SK-N-SH (cell line): ENCODE data around the gene KIAA0513. TPM values are rescaled to one million over a fixed set of nuclear protein-coding genes. Genes with fewer than 3 reads are reported as not detected.

Experiments used
- CTCF ChIA-PET: fragments of 300-600, 350-600 bp; formaldehyde crosslinking; extraction: SDS; loops from one replicate; lab custom pipeline; 2021; lab: Yijun Ruan, JAX
- POLR2A ChIA-PET: fragments of 350-600 bp; sonication (Branson Sonifier 250); formaldehyde crosslinking; extraction: SDS; loops from one replicate; lab custom pipeline; 2020; ENCODE audit warnings: antibody characterized with exemption, inconsistent platforms; lab: Yijun Ruan, JAX
- DNase-seq: peaks from one replicate; pipeline ENCODE4 v3.0.0; 2012
- H2AFZ ChIP-seq: fragments of 200-600 bp; sonication (generic); 2 replicates; pipeline ENCODE4 v1.8.1; 2016; ENCODE audit warnings: antibody characterized with exemption, mild to moderate bottlenecking, low read depth
- H3F3A ChIP-seq: fragments of 200-600 bp; sonication (generic); replicated peaks from 2 replicates; pipeline ENCODE3; 2016; ENCODE audit warnings: antibody characterized with exemption, mild to moderate bottlenecking; ENCODE audit not compliant: insufficient read depth
- H3K27ac ChIP-seq, 2 experiments: fragments of 200-500 bp in 1 of 2; fragments of 200-600 bp in 1 of 2; sonication (Bioruptor generic) in 1 of 2; sonication (generic), shearing (Covaris generic) in 1 of 2; 2 replicates each; pipeline versions ENCODE4 v1.5.1 to v1.6.1; 2014 to 2016; ENCODE audit warnings: low read depth in 2 of 2, inconsistent platforms in 1 of 2, low read length in 1 of 2, mild to moderate bottlenecking in 1 of 2, mixed read lengths in 1 of 2
- H3K27me3 ChIP-seq: fragments of 200-600 bp; sonication (generic), shearing (Covaris generic); 2 replicates; pipeline ENCODE4 v1.6.1; 2016; ENCODE audit warnings: mixed run types; ENCODE audit not compliant: insufficient read depth
- H3K36me3 ChIP-seq, 2 experiments: fragments of 200-500 bp in 1 of 2; fragments of 200-600 bp in 1 of 2; sonication (Bioruptor generic) in 1 of 2; sonication (generic) in 1 of 2; replicated peaks in 1 of 2; 2 replicates each; pipeline versions ENCODE3 to v1.5.1; 2014 to 2016; ENCODE audit warnings: low read length in 1 of 2, mild to moderate bottlenecking in 1 of 2; ENCODE audit not compliant: insufficient read depth in 2 of 2, control insufficient read depth in 1 of 2
- H3K4me1 ChIP-seq, 2 experiments: fragments of 200-500 bp in 1 of 2; fragments of 200-600 bp in 1 of 2; sonication (Bioruptor generic) in 1 of 2; sonication (generic), shearing (Covaris generic) in 1 of 2; 2 replicates each; pipeline versions ENCODE4 v1.5.1 to v1.6.1; 2014 to 2016; ENCODE audit warnings: low read depth in 1 of 2, low read length in 1 of 2, mixed run types in 1 of 2; ENCODE audit not compliant: insufficient read depth in 2 of 2, control insufficient read depth in 1 of 2
- H3K4me2 ChIP-seq: fragments of 200-600 bp; sonication (generic), shearing (Covaris generic); 2 replicates; pipeline ENCODE4 v1.6.1; 2017; ENCODE audit warnings: mixed run types
- H3K4me3 ChIP-seq, 2 experiments: fragments of 200-500 bp in 1 of 2; fragments of 200-600 bp in 1 of 2; sonication (Bioruptor generic) in 1 of 2; sonication (generic), shearing (Covaris generic) in 1 of 2; 2 replicates each; pipeline versions ENCODE4 v1.5.1 to v1.8.1; 2014 to 2016; ENCODE audit warnings: low read depth in 2 of 2, inconsistent platforms in 1 of 2, low read length in 1 of 2, mild to moderate bottlenecking in 1 of 2, mixed read lengths in 1 of 2, moderate library complexity in 1 of 2
- H3K79me2 ChIP-seq: fragments of 200-600 bp; sonication (generic); 2 replicates; pipeline ENCODE4 v1.8.1; 2017; ENCODE audit warnings: mild to moderate bottlenecking; ENCODE audit not compliant: insufficient read depth
- H3K9ac ChIP-seq: fragments of 200-600 bp; sonication (generic); 2 replicates; pipeline ENCODE4 v1.6.1; 2017; ENCODE audit warnings: mixed run types
- H3K9me2 ChIP-seq: fragments of 200-600 bp; sonication (generic); 2 replicates; pipeline ENCODE4 v1.6.1; 2017; ENCODE audit warnings: mixed run types
- H3K9me3 ChIP-seq: fragments of 200-600 bp; sonication (generic); 2 replicates; pipeline ENCODE4 v1.6.1; 2017; ENCODE audit warnings: mixed run types, mild to moderate bottlenecking, moderate library complexity
- H4K20me1 ChIP-seq: fragments of 200-600 bp; sonication (generic); 2 replicates; pipeline ENCODE4 v1.6.1; 2017; ENCODE audit warnings: mild to moderate bottlenecking, mixed run types; ENCODE audit not compliant: insufficient read depth
- EP300 ChIP-seq, 2 experiments: IDR thresholded peaks; 2 replicates each; pipeline versions ENCODE4 v1.4.0 to v1.6.1; 2012; ENCODE audit warnings: borderline replicate concordance in 1 of 2, low read depth in 1 of 2, low read length in 1 of 2
- EZH2phosphoT487 ChIP-seq: fragments of 200-600 bp; sonication (generic); IDR thresholded peaks from 2 replicates; pipeline ENCODE4 v1.6.1; 2017; ENCODE audit warnings: low read depth, mixed run types, mild to moderate bottlenecking, antibody characterized with exemption, moderate library complexity, borderline replicate concordance
- FOSL2 ChIP-seq: IDR thresholded peaks from 2 replicates; pipeline ENCODE4 v1.4.0; 2012; ENCODE audit warnings: low read depth, mild to moderate bottlenecking, moderate library complexity, borderline replicate concordance
- FOXJ3 ChIP-seq: sonication (generic); formaldehyde crosslinking; IDR thresholded peaks from 2 replicates; pipeline ENCODE4 v1.5.1; 2020; ENCODE audit warnings: mild to moderate bottlenecking, missing genetic modification reagents
- GABPA ChIP-seq: IDR thresholded peaks from 2 replicates; pipeline ENCODE4 v1.4.0; 2012; ENCODE audit warnings: low read depth, mild to moderate bottlenecking
- GATA2 ChIP-seq: sonication (generic); formaldehyde crosslinking; IDR thresholded peaks from 2 replicates; pipeline ENCODE4 v1.5.0; 2020; ENCODE audit warnings: mild to moderate bottlenecking, missing genetic modification reagents
- IRF3 ChIP-seq: fragments of 150-350 bp; IDR thresholded peaks from 2 replicates; pipeline ENCODE4 v1.6.1; 2016; ENCODE audit warnings: mild to moderate bottlenecking, low read depth, low read length
- JUND ChIP-seq: IDR thresholded peaks from 2 replicates; pipeline ENCODE4 v1.4.0; 2012
- RXRA ChIP-seq: IDR thresholded peaks from 2 replicates; pipeline ENCODE4 v1.4.0; 2012; ENCODE audit warnings: low read depth, mild to moderate bottlenecking, borderline replicate concordance
- SIN3A ChIP-seq: IDR thresholded peaks from 2 replicates; pipeline ENCODE4 v1.6.1; 2012; ENCODE audit warnings: low read depth, mild to moderate bottlenecking, low read length, moderate library complexity, borderline replicate concordance
- SMC3 ChIP-seq: IDR thresholded peaks from 2 replicates; pipeline ENCODE4 v1.6.1; 2012; ENCODE audit warnings: low read depth, low read length, improper control_type of control experiment
- TCF12 ChIP-seq: IDR thresholded peaks from 2 replicates; pipeline ENCODE4 v1.4.0; 2012
- TEAD4 ChIP-seq: IDR thresholded peaks from 2 replicates; pipeline ENCODE4 v1.4.0; 2012; ENCODE audit warnings: mild to moderate bottlenecking, borderline replicate concordance; ENCODE audit not compliant: insufficient read depth
- ZBTB33 ChIP-seq: IDR thresholded peaks from 2 replicates; pipeline ENCODE4 v1.4.0; 2012; ENCODE audit warnings: low read depth, borderline replicate concordance
- WGBS: methylation state at CpG from one replicate; pipeline ENCODE4 v1.1.6; 2017; ENCODE audit warnings: low lambda C conversion rate; 5-methylcytosine and 5-hydroxymethylcytosine counted together
- polyA plus RNA-seq, 3 experiments: library from polyadenylated mRNA; depleted of rRNA; stranded (reverse); fragments of >200 nt; gene quantifications; 2 replicates each; pipeline ENCODE4 v1.2.3, GENCODE V29; 2012
- TF ChIP-seq, protein P1 (sequence below): IDR thresholded peaks from 2 replicates; pipeline ENCODE4; 2012
- TF ChIP-seq, protein P2 (sequence below): IDR thresholded peaks from 2 replicates; pipeline ENCODE4 v1.4.0; 2012; ENCODE audit warnings: low read depth
- TF ChIP-seq, protein P3 (sequence below): fragments of 150-350 bp; IDR thresholded peaks from 2 replicates; pipeline ENCODE4 v1.6.1; 2017; ENCODE audit warnings: antibody characterized with exemption, low read length, low read depth, borderline replicate concordance

The KIAA0513 gene
- polyA plus RNA-seq, 1 of the 3 experiments (the other 2 are of a cell fraction), result 6.5 TPM

DNA sequence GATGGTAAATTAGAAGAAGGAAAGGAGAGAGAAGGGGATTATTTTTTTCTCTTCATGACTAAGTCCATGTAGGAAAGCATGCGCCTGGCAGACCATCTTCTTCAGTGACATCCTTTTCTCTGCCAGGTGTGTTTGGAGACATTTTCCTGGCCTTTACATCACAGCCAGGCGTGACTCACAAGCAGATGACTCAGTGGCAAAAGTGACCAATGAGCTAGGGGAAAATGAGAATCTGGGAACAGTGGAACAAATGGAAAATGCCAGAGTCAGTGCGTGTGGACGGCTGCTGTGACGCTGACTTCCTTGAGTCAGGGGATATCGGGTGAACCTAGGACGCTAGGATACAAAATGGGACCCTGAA is 9.4 kb downstream of the KIAA0513 start:
- DNase-seq, result no peak
- Histone ChIP-seq H2AFZ (no peak overlapping the region), H3K9ac (no peak overlapping the region), H3K79me2 (no peaks in the 10 kb centered on the region), H3K9me3 (no peaks in the 10 kb centered on the region), H4K20me1 (no peaks in the 10 kb centered on the region), H3F3A (peaks cover 16% of the 10 kb centered on the region), H3K9me2 (no peaks in the 10 kb centered on the region), H3K4me3 (no peak overlapping the region), H3K36me3 (no peaks in the 10 kb centered on the region), H3K27me3 (no peaks in the 10 kb centered on the region), H3K4me2 (no peak overlapping the region), H3K4me1 (no peaks in the 10 kb centered on the region), H3K27ac (peak overlapping the region in 1 of 2 experiments; percentile 64; a peak in 2 of 4 replicates)
- WGBS, result 39% methylated on average over 7 of the region's 7 CpGs
- POLR2A ChIA-PET, result no interaction called here
- CTCF ChIA-PET, result no interaction called here
- TF ChIP-seq ZBTB33 (no peak), TCF12 (peak; percentile 72), EP300 (IDR thresholded peaks at IDR 0.05; ENCODE audit: borderline replicate concordance in 1 of 2, low read depth in 1 of 2, low read length in 1 of 2) (peak in 1 of 2 experiments; percentile 44; a peak in 1 of 4 replicates), JUND (peak; percentile 92), GATA2 (CRISPR knock-in tag) (no peak), FOSL2 (peak; percentile 92), FOXJ3 (CRISPR knock-in tag) (no peak)
- TF ChIP-seq, protein P1, sequence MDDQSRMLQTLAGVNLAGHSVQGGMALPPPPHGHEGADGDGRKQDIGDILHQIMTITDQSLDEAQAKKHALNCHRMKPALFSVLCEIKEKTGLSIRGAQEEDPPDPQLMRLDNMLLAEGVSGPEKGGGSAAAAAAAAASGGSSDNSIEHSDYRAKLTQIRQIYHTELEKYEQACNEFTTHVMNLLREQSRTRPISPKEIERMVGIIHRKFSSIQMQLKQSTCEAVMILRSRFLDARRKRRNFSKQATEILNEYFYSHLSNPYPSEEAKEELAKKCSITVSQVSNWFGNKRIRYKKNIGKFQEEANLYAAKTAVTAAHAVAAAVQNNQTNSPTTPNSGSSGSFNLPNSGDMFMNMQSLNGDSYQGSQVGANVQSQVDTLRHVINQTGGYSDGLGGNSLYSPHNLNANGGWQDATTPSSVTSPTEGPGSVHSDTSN, result 0 out of 2 replicates have a peak, but pooled peaks have one; percentile 10
- TF ChIP-seq, protein P2, sequence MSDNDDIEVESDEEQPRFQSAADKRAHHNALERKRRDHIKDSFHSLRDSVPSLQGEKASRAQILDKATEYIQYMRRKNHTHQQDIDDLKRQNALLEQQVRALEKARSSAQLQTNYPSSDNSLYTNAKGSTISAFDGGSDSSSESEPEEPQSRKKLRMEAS, result peak; percentile 63; the same call in 1 of the 2 replicates

- Histone ChIP-seq H3K4me1 (no peaks in the 10 kb centered on the region), H3K4me3 (no peak overlapping the region), H4K20me1 (no peaks in the 10 kb centered on the region), H3K36me3 (no peaks in the 10 kb centered on the region), H3K4me2 (no peak overlapping the region), H3K9ac (no peak overlapping the region), H3K27me3 (no peaks in the 10 kb centered on the region), H3F3A (peaks cover 16% of the 10 kb centered on the region), H3K79me2 (no peaks in the 10 kb centered on the region), H3K27ac (peak overlapping the region in 1 of 2 experiments; percentile 64; a peak in 2 of 4 replicates), H3K9me3 (no peaks in the 10 kb centered on the region), H2AFZ (no peak overlapping the region), H3K9me2 (no peaks in the 10 kb centered on the region)
- ChIA-PET POLR2A (no interaction called here), CTCF (no interaction called here)
- DNase-seq, result no peak
- WGBS, result 83% methylated on average over 4 of the region's 5 CpGs
- TF ChIP-seq GABPA, result no peak
- no peak for TF ChIP-seq SIN3A
- TF ChIP-seq, protein P3, sequence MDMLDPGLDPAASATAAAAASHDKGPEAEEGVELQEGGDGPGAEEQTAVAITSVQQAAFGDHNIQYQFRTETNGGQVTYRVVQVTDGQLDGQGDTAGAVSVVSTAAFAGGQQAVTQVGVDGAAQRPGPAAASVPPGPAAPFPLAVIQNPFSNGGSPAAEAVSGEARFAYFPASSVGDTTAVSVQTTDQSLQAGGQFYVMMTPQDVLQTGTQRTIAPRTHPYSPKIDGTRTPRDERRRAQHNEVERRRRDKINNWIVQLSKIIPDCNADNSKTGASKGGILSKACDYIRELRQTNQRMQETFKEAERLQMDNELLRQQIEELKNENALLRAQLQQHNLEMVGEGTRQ, result no peak
- TF ChIP-seq EZH2phosphoT487, result no peak
- no peak for TF ChIP-seq JUND
- no peak for TF ChIP-seq SMC3
- TF ChIP-seq RXRA, result no peak
- no peak for TF ChIP-seq TEAD4
- TF ChIP-seq IRF3, result no peak
- no peak for TF ChIP-seq TCF12
These were observed 10.1 kb downstream of the KIAA0513 start for GRCh38 chr16:85037721-85038120.
